ENCODE measurements around the gene CST3.

DNA sequence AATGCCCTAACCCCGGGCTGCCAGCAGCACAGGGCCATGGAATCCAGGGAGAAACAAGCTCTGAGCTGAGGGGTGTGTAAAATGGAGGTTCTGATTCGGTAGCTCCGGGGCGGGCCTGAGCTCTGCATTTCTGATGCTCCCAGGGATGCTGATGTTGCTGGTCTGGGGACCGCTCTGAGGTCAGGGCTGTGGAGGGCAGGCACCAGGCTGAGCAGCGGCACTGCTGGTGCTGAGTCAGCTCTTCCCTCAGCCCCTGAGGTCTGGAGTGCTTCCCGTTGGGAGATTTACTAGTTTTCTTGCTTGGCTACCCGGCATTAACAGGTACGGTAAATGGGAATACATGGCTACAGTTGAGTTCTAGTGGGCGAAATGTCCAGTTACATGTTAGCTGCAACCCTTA lies 18.6 kb upstream of the CST3 start:
- TF ChIP-seq, protein P1, sequence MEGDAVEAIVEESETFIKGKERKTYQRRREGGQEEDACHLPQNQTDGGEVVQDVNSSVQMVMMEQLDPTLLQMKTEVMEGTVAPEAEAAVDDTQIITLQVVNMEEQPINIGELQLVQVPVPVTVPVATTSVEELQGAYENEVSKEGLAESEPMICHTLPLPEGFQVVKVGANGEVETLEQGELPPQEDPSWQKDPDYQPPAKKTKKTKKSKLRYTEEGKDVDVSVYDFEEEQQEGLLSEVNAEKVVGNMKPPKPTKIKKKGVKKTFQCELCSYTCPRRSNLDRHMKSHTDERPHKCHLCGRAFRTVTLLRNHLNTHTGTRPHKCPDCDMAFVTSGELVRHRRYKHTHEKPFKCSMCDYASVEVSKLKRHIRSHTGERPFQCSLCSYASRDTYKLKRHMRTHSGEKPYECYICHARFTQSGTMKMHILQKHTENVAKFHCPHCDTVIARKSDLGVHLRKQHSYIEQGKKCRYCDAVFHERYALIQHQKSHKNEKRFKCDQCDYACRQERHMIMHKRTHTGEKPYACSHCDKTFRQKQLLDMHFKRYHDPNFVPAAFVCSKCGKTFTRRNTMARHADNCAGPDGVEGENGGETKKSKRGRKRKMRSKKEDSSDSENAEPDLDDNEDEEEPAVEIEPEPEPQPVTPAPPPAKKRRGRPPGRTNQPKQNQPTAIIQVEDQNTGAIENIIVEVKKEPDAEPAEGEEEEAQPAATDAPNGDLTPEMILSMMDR (IDR thresholded peaks at IDR 0.05; ENCODE audit: control extremely low read depth in 1 of 3, insufficient read depth in 1 of 3, low read depth in 1 of 3, low read length in 3 of 3), result no peak
- TF ChIP-seq SIX5 (IDR thresholded peaks at IDR 0.05; ENCODE audit: low read depth, low read length) (no peak), CEBPB (IDR thresholded peaks at IDR 0.05; ENCODE audit: low read depth, low read length) (no peak), TAF1 (IDR thresholded peaks at IDR 0.05; ENCODE audit: low read depth, low read length) (no peak), JUND (IDR thresholded peaks at IDR 0.05; ENCODE audit: low read length) (no peak), KDM1A (IDR thresholded peaks at IDR 0.05; ENCODE audit: borderline replicate concordance, low read length) (no peak), EZH2 (IDR thresholded peaks at IDR 0.05; ENCODE audit: low read depth, low read length, severe bottlenecking) (no peak)

Data from H1 (cell line).